ENCODE data around the gene NDST4.

NDST4 gene

DNA sequence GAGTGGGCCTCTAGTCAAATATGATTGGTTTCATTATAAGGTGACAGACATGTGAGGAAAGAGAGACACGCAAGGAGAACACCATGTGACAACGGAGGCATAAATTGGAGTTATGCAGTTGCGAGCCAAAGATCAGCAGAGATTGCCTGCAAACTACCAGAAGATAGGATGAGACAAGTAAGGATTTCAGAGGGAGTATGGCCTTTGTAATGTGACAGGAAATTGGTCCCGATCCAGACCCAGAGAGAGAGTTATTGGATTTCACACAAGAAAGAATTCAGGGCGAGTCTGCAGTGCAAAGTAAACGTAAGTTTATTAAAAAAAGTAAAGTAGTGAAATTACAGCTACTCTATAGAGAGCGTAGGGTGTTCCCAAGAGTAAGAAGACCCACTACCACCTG, 35.7 kb upstream of the NDST4 start:
- Histone ChIP-seq H3K4me3 (no peak overlapping the region), H3K36me3 (no peaks in the 10 kb centered on the region), H3K27me3 (no peaks in the 10 kb centered on the region), H3K4me1 (no peaks in the 10 kb centered on the region), H3K27ac (no peak overlapping the region), H3K9me3 (no peaks in the 10 kb centered on the region)
- TF ChIP-seq, protein P1, sequence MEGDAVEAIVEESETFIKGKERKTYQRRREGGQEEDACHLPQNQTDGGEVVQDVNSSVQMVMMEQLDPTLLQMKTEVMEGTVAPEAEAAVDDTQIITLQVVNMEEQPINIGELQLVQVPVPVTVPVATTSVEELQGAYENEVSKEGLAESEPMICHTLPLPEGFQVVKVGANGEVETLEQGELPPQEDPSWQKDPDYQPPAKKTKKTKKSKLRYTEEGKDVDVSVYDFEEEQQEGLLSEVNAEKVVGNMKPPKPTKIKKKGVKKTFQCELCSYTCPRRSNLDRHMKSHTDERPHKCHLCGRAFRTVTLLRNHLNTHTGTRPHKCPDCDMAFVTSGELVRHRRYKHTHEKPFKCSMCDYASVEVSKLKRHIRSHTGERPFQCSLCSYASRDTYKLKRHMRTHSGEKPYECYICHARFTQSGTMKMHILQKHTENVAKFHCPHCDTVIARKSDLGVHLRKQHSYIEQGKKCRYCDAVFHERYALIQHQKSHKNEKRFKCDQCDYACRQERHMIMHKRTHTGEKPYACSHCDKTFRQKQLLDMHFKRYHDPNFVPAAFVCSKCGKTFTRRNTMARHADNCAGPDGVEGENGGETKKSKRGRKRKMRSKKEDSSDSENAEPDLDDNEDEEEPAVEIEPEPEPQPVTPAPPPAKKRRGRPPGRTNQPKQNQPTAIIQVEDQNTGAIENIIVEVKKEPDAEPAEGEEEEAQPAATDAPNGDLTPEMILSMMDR (IDR thresholded peaks at IDR 0.05): no peak
- intact Hi-C loops (cut with DNase I; ENCODE audit: low total_unique reads): no loop called here
- no peak for DNase-seq

DNA sequence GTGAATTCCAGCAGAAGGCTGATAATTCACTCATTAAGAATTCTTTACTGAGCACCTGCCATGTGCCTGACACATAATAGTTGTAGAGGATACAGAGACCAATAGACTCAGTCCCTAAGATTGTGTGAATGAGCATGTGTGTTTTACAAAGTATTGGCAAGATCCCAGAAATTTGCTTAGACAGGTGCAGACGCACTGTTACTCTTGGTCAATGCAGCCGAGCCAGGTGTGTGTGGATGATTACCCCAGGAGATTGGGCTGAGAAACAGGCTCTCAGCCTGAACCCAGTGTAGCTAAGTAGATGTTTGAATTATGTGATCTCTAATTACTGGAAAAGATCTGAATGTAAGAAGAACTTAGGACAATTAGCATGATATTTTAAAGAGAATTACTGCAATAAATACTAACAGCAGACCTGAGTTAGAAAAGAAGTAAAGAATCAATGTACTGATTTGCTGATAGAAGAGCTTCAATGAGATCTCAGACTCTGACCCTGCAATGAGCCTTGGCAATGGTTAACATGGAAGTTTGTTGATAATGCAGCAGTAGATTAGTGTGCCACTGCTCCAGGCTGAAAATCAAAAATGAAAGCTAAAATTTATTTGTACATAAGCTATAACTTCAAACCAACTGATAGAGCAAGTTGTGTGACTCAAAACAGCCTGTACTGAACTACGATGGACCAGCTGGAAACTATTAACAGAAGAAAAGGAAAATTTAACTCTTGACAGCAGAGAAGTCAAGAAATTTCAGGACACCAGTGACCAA, 32.2 kb upstream of the NDST4 start:
- Histone ChIP-seq H3K36me3 (no peaks in the 10 kb centered on the region), H3K4me3 (no peak overlapping the region), H3K9me3 (no peaks in the 10 kb centered on the region), H3K4me1 (no peaks in the 10 kb centered on the region), H3K27me3 (no peaks in the 10 kb centered on the region), H3K27ac (no peak overlapping the region)
- DNase-seq: no peak
- intact Hi-C loops (cut with DNase I; ENCODE audit: low total_unique reads): no loop called here
- TF ChIP-seq, protein P1 (IDR thresholded peaks at IDR 0.05): no peak

DNA sequence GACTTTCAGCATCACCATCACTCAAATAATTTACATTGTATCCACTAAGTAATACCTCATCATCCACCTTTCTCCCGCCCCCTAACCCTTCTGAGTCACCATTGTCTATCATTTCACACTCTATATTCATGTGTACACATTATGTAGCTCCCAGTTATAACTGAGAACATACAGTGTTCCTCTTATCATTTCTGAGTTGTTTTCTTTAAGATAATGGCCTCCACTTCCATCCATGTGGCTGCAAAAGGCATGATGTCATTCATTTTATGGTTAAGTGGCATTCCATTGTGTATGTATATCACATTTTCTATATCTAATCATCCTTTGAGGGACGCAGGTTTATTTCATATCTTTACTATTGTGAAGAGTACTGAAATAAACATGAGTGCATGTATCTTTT, 14.6 kb upstream of the NDST4 start:
- Histone ChIP-seq H3K4me1 (no peaks in the 10 kb centered on the region), H3K36me3 (no peaks in the 10 kb centered on the region), H3K4me3 (no peak overlapping the region), H3K27me3 (no peaks in the 10 kb centered on the region), H3K9me3 (no peaks in the 10 kb centered on the region), H3K27ac (no peak overlapping the region)
- TF ChIP-seq, protein P1 (IDR thresholded peaks at IDR 0.05): no peak
- intact Hi-C loops (cut with DNase I; ENCODE audit: low total_unique reads): no loop called here
- no peak for DNase-seq

DNA sequence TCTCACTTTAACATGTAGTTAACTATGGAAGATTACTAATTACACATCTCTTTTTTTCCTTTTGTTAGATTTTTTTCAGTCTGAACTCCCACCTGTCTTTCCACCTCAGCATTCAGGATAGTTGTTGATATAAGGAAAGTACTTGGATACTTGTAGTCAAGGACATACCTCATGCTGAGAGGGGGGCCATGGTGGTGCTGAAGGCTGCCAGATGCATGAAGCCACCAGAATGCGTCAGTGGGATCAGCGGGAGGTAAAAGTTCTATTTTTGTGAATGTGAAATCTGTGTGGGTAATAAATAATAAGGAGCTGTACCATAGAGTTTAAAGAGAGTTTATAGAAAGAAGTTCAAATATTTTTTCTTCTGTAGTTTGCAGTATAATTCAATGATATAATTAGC, 13.1 kb upstream of the NDST4 start:
- no peaks in the 10 kb centered on the region for H3K9me3 ChIP-seq
- H3K27ac ChIP-seq: no peak overlapping the region
- no peaks in the 10 kb centered on the region for H3K4me1 ChIP-seq
- intact Hi-C loops (cut with DNase I; ENCODE audit: low total_unique reads): no loop called here
- TF ChIP-seq, protein P1 (IDR thresholded peaks at IDR 0.05): no peak
- no peaks in the 10 kb centered on the region for H3K27me3 ChIP-seq
- H3K36me3 ChIP-seq: no peaks in the 10 kb centered on the region
- H3K4me3 ChIP-seq: no peak overlapping the region
- no peak for DNase-seq

DNA sequence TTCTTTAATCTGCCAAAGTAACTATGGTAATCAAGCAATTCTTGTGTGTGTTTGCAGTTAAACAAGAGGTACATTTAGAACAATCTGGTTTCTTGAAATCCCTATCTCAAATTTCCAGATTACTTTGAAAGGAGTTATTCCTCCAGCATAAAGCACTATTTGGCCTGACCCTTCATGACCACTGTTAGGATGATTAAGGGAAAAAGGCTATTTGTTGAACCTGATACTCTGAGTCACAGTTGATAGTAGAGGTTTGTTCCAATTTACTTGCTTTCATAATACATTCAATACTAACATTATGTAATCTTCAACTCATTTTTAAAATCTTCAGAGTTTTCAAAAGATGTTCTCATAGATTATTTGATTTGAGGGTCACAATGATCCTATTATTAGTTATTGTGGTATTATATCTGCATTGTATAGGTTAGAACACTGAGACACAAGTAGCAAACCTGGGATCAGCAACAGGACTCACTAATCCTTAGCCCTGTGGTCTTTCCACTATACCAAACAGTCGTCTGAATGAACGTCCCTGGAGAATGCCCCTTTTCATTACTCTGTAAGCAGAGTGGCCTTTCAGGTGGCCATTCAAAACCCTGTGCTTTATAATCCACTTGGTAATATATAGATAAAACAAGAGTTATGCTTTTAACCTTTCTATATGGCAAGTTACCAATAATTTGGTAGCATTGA, 8.1 kb upstream of the NDST4 start:
- no peak for DNase-seq
- H3K27ac ChIP-seq: no peak overlapping the region
- no peaks in the 10 kb centered on the region for H3K9me3 ChIP-seq
- H3K27me3 ChIP-seq: no peaks in the 10 kb centered on the region
- H3K4me1 ChIP-seq: no peaks in the 10 kb centered on the region
- TF ChIP-seq, protein P1 (IDR thresholded peaks at IDR 0.05): no peak
- H3K4me3 ChIP-seq: no peak overlapping the region
- intact Hi-C loops (cut with DNase I; ENCODE audit: low total_unique reads): no loop called here
- no peaks in the 10 kb centered on the region for H3K36me3 ChIP-seq
